Measurements from ENCODE around the gene REXO5. TPM values are rescaled to one million over a fixed set of nuclear protein-coding genes. Genes with fewer than 3 reads are reported as not detected.
A peak's percentile ranks its signal among the peaks of the same experiment; 100 is the strongest.

The REXO5 gene
- total RNA-seq, 1 experiment from 2014 or later: 9.5 TPM

- no peak for DNase-seq (ENCODE audit: low read depth)
Observed at GRCh38 chr16:20871941-20872815, 65.9 kb downstream of the REXO5 start.

DNA sequence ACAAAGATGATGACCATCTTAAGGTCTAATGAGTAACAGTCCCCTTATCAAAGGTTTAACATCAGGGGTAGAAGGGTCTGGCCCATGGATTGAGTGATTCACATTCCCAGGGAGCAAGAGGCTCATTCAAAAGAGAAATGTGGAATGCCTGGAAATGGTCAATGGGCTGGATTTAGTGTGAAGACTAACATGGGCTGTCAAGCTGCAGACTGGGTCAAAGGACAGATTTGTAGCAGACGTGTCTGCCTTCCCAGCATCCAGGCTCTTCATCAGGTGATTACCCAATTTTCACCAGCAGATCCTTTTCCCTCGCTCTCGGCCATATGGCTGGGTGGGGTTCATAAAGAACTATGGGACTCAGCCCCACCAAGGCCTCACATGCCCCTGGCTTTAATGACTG lies 67.0 kb downstream of the REXO5 start:
- no peak for DNase-seq (ENCODE audit: low read depth)

DNA sequence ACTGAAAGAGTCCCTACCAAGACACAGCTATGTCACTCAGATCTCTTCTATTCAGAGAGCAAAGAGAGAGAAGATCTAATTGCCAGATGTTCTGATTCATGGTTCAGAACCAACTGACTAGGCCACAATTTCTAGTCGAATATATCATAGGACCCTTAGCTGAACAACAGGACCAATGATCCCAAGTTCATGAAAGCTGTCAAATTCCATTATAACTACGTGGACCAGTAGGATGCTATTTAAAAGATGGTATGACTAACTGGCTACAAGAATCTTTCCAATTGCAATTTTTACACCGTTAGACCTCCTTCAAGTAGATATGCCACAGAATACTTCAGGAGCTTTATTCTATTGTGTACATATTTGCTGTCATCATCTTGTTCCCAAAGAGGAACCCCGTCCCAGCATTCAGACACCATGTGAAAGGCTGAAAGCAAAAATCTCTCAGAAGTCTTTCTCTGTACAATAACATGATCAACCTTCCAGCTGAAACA lies 67.8 kb downstream of the REXO5 start:
- no peak for DNase-seq (ENCODE audit: low read depth)

DNA sequence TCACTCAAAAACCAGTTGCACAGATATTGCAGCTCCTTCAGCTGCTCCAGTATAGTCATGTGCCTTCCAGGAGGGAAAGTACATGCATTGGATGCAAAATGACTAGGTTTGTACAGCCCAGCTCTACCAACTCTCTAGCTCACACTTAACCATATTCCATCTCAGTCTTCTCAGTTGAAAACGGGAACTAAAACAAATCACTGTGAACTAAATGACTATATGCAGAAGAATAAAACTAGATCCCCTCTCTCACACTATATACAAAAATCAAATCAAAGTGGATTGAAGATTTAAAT lies 69.0 kb downstream of the REXO5 start:
- DNase-seq (ENCODE audit: low read depth): no peak

DNA sequence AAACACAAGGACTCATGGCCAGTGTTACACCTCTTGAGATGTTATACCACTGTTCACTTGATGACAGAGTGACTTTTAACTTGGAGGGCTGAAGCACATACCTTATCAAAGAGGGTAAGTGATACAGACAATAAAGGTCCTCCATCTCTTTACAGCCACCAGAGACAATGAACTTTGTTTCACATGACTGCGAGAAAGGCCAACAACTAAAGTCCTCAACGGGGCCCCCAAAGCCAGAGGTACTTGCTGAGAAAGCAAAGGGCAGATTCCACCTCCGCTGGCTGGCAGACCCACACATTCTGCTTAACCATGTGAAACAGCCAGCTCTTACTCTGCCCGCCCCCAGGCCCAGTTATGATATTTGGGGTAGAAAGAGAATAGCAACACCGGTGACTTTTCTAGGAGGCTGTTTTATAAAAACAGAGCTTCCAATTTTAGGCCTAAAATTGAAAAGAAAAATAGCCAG lies 72.4 kb downstream of the REXO5 start:
- no peak for DNase-seq (ENCODE audit: low read depth)

DNA sequence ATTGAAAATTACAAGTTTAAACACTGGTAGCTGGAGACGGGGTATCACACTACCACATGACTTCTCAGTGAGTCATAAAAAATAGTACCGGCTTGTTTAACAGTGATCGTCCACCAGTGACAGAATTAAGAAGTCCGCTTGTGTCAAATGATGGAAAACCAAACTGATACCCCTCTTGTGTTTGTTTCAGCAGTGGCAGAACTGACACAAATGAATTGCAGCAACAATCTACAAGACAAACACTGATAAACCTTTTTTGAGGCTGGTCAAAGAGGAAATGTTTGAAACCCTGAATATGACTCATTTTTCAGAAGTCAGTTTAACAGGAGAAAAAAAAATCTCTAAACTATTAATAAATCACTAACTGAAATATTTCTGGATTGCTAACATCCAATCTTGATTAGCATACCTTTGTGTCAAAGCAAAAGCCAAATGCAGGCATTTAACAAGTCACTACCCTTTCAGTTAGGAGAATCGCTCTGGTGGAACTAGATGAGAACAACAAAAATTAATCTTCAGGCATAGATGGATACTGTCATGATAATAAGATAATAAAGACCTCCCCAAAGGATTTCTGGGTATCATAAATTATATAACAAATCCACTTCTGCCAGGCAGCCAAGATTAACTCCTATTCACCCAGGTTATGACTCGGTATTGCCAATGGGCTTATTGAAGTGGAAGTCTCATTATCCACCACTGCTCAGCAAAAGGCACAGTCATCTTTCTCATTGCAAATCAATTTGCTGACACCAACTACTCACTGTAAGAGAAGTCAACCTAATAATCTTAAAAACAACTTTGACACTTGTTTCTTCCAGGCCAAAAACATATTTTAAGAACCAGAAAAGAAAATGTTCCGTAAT lies 73.1 kb downstream of the REXO5 start:
- peak; percentile 64 for DNase-seq (ENCODE audit: low read depth)

- peak; percentile 34 for DNase-seq (ENCODE audit: low read depth)
Observed at GRCh38 chr16:20880867-20881502, 74.7 kb downstream of the REXO5 start.

DNA sequence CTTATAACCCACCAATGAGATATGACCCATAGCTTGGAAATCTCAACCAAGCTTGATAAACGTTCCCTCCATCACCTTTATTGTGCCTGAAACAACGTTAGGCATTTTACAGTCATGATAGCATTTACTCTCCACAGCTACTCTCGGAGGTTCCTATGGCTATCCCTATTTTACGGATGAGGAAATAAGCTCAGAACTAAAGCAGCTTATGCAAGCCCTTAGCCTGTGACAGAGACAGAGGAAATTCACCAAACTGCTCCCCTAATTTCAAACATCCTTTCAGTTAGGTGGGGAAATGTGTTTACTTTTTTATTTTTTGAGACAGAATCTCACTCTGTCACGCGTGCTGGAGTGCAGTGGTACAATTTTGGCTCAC lies 75.2 kb downstream of the REXO5 start:
- DNase-seq (ENCODE audit: low read depth): no peak

DNA sequence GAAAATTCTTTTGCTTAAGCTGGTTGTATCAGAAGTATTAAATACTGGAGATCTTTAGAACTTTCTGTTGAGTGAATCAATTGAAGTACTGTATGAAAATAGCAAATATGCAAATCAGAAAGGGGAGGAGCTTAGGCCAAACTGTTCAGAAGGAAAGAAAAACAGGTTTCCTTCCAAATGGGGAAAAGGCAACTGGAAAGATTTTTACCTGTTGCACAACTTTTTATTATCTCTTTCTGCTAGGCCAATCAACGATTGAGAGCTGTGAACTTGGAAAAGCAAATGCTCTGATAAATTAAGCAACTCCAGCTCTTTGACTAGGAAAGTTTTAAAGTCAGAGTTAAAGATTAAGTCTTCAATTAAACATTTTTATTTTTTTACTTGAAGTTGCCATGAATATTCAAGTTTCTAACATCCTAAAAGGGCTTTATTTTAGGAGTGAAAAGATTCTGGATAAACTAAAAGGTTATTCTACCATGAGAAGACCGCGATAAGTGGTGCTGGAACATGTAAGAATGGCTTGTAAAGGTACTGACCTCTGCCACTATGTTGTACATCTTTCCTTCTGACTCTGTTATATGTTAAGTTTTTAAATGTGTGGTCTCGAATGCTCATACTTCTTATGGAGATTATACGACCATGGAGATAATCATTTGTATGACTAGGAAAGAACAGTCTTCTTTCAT lies 77.4 kb downstream of the REXO5 start:
- no peak for DNase-seq (ENCODE audit: low read depth)

GRCh38 chr16:20884240-20884556 lies 77.9 kb downstream of the REXO5 start:
- peak; percentile 71 for DNase-seq (ENCODE audit: low read depth)

- no peak for DNase-seq (ENCODE audit: low read depth)
Observed at GRCh38 chr16:20886320-20886719, 80.0 kb downstream of the REXO5 start.

DNA sequence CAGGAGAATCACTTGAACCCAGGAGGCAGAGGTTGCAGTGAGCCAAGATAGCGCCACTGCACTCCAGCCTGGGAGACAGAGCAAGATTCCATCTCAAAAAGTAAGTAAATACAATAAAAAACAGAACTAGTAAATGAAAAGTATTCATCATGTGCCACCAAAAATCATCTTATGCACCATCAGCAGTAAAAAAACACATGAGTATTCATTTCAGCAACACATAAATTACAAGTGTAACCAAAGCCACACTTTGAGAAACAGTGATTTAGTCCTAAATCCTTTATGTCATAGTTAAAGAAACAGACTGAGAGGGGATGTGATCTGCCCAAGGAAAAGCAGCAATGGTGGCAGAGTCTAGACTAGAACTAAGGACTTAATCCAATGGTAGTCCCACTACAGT lies 80.9 kb downstream of the REXO5 start:
- no peak for DNase-seq (ENCODE audit: low read depth)

DNA sequence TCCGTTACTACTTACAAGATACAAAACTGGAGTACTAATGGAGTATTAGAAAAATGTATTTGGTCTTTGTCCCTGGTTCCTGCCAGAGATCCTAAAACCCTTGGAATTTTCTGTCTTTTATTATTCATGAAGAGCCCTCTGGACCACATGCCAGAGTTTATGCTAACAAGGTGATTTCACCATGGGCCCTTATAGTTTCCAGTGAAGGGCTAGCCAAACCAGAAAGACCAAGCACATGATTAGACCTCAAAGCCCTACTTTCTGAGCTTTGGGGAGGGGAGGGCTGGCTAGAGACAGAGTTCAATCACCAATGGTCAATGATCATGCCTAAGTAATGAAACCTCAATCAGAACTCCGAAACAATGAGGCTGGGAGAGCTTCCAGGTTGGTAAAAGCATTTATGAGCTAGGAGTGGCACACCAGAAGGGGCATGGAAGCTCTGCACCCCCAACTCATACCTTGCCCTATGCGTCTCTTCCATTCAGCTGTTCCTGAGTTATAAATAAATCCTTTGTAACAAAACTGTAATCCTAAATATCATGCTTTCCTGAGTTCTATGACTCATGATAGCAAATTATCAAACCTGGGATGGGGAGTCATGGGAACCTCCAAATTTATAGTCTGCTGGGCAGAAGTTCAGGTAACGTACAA lies 83.4 kb downstream of the REXO5 start:
- DNase-seq (ENCODE audit: low read depth): no peak

DNA sequence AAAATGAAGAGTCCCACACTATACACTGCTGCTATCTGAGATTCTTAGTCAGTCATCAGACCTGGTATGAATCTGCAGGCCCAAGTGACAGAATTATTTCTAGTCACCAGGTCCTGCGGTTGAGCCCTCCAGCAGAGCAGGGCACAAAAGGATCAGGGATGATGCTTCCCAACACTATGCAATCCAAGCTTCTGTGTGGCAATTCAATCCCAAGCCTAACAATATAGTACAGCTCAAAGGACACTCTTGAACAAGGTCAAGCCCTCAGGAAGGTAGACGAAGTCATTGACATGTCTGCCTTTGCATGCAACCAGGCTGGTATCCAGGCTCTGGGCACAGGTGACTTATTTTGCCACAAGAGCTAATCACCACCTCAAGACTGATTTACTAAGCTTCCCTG lies 88.1 kb downstream of the REXO5 start:
- DNase-seq (ENCODE audit: low read depth): no peak

GRCh38 chr16:20897253-20897897 lies 91.0 kb downstream of the REXO5 start:
- peak; percentile 66 for DNase-seq (ENCODE audit: low read depth)

DNA sequence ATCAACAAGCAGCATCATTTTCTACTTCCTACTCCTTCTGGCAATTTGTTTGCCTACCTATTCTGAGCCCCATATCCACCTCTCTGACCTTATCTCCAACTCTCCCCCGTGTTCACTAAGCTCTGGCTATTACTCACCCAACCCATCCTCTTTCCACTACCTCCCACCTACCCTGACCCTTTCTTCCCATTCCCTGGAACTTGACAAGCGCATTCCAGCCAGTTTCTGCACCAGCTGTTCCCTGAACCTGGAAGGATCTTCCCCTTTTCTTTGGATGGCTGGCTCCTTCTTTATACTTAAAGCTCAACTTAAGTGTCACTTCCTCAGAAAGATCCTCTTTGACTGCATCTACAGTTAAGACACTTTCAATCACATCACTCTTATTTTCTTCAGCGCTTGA lies 91.6 kb downstream of the REXO5 start:
- DNase-seq (ENCODE audit: low read depth): no peak

- peak; percentile 62 for DNase-seq (ENCODE audit: low read depth)
Observed at GRCh38 chr16:20899071-20899470, 92.7 kb downstream of the REXO5 start.

All from M059J (cell line).